ENCODE results near the gene FAM222B.

DNA sequence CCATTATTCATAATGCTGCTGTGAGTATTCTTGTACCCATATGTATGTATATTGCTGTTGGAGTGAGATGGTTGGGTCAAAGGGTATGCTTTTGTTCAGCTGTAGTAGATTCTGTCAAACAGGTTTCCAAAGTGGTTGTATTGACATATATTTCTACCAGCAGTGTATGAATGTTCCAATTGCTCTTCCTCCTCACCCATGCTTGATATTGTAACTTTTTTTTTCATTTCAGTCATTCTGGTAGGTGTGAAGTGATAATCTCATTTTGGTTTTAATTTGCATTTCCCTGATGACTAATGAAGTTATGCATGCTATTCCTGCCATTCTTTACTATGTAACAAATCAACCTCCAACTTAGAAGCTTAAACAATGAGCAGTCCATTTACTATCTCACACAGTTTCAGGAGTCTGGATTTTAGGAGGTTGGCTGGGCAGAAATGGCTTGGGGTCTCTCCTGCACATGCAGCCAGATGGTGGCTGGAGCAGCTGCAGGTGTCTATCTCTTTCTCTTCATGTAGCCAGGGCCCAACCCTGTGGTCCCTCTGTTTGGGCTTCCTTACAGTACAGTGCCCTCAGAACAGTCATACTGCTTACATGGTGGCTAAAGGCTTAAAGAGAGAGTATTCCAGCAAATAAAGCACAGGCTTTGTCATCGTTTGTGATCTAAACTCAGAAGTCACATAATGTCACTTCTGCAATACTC is 33.4 kb upstream of the FAM222B start:
- TF ChIP-seq, protein P1, sequence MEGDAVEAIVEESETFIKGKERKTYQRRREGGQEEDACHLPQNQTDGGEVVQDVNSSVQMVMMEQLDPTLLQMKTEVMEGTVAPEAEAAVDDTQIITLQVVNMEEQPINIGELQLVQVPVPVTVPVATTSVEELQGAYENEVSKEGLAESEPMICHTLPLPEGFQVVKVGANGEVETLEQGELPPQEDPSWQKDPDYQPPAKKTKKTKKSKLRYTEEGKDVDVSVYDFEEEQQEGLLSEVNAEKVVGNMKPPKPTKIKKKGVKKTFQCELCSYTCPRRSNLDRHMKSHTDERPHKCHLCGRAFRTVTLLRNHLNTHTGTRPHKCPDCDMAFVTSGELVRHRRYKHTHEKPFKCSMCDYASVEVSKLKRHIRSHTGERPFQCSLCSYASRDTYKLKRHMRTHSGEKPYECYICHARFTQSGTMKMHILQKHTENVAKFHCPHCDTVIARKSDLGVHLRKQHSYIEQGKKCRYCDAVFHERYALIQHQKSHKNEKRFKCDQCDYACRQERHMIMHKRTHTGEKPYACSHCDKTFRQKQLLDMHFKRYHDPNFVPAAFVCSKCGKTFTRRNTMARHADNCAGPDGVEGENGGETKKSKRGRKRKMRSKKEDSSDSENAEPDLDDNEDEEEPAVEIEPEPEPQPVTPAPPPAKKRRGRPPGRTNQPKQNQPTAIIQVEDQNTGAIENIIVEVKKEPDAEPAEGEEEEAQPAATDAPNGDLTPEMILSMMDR (conservative IDR thresholded peaks at IDR 0.05; ENCODE audit: low read depth in 2 of 2) = no peak
- TF ChIP-seq, protein P2, sequence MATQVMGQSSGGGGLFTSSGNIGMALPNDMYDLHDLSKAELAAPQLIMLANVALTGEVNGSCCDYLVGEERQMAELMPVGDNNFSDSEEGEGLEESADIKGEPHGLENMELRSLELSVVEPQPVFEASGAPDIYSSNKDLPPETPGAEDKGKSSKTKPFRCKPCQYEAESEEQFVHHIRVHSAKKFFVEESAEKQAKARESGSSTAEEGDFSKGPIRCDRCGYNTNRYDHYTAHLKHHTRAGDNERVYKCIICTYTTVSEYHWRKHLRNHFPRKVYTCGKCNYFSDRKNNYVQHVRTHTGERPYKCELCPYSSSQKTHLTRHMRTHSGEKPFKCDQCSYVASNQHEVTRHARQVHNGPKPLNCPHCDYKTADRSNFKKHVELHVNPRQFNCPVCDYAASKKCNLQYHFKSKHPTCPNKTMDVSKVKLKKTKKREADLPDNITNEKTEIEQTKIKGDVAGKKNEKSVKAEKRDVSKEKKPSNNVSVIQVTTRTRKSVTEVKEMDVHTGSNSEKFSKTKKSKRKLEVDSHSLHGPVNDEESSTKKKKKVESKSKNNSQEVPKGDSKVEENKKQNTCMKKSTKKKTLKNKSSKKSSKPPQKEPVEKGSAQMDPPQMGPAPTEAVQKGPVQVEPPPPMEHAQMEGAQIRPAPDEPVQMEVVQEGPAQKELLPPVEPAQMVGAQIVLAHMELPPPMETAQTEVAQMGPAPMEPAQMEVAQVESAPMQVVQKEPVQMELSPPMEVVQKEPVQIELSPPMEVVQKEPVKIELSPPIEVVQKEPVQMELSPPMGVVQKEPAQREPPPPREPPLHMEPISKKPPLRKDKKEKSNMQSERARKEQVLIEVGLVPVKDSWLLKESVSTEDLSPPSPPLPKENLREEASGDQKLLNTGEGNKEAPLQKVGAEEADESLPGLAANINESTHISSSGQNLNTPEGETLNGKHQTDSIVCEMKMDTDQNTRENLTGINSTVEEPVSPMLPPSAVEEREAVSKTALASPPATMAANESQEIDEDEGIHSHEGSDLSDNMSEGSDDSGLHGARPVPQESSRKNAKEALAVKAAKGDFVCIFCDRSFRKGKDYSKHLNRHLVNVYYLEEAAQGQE (IDR thresholded peaks at IDR 0.05; ENCODE audit: unreplicated experiment) = no peak
- TF ChIP-seq EZH2 (IDR thresholded peaks at IDR 0.05; ENCODE audit: low read depth, unreplicated experiment) (no peak), CREB1 (CRISPR knock-in tag; IDR thresholded peaks at IDR 0.05; ENCODE audit: low read depth) (no peak), POLR2AphosphoS5 (IDR thresholded peaks at IDR 0.05; ENCODE audit: low read depth) (no peak), JUNB (IDR thresholded peaks at IDR 0.05; ENCODE audit: unreplicated experiment) (no peak), NANOG (IDR thresholded peaks at IDR 0.05; ENCODE audit: borderline replicate concordance) (no peak), EZH2phosphoT487 (IDR thresholded peaks at IDR 0.05; ENCODE audit: unreplicated experiment) (no peak), ZNF331 (CRISPR knock-in tag; IDR thresholded peaks at IDR 0.05; ENCODE audit: low read depth) (no peak), STAT1 (IDR thresholded peaks at IDR 0.05; ENCODE audit: unreplicated experiment) (no peak), ZNF114 (CRISPR knock-in tag; IDR thresholded peaks at IDR 0.05) (no peak)
- TF ChIP-seq, protein P3, sequence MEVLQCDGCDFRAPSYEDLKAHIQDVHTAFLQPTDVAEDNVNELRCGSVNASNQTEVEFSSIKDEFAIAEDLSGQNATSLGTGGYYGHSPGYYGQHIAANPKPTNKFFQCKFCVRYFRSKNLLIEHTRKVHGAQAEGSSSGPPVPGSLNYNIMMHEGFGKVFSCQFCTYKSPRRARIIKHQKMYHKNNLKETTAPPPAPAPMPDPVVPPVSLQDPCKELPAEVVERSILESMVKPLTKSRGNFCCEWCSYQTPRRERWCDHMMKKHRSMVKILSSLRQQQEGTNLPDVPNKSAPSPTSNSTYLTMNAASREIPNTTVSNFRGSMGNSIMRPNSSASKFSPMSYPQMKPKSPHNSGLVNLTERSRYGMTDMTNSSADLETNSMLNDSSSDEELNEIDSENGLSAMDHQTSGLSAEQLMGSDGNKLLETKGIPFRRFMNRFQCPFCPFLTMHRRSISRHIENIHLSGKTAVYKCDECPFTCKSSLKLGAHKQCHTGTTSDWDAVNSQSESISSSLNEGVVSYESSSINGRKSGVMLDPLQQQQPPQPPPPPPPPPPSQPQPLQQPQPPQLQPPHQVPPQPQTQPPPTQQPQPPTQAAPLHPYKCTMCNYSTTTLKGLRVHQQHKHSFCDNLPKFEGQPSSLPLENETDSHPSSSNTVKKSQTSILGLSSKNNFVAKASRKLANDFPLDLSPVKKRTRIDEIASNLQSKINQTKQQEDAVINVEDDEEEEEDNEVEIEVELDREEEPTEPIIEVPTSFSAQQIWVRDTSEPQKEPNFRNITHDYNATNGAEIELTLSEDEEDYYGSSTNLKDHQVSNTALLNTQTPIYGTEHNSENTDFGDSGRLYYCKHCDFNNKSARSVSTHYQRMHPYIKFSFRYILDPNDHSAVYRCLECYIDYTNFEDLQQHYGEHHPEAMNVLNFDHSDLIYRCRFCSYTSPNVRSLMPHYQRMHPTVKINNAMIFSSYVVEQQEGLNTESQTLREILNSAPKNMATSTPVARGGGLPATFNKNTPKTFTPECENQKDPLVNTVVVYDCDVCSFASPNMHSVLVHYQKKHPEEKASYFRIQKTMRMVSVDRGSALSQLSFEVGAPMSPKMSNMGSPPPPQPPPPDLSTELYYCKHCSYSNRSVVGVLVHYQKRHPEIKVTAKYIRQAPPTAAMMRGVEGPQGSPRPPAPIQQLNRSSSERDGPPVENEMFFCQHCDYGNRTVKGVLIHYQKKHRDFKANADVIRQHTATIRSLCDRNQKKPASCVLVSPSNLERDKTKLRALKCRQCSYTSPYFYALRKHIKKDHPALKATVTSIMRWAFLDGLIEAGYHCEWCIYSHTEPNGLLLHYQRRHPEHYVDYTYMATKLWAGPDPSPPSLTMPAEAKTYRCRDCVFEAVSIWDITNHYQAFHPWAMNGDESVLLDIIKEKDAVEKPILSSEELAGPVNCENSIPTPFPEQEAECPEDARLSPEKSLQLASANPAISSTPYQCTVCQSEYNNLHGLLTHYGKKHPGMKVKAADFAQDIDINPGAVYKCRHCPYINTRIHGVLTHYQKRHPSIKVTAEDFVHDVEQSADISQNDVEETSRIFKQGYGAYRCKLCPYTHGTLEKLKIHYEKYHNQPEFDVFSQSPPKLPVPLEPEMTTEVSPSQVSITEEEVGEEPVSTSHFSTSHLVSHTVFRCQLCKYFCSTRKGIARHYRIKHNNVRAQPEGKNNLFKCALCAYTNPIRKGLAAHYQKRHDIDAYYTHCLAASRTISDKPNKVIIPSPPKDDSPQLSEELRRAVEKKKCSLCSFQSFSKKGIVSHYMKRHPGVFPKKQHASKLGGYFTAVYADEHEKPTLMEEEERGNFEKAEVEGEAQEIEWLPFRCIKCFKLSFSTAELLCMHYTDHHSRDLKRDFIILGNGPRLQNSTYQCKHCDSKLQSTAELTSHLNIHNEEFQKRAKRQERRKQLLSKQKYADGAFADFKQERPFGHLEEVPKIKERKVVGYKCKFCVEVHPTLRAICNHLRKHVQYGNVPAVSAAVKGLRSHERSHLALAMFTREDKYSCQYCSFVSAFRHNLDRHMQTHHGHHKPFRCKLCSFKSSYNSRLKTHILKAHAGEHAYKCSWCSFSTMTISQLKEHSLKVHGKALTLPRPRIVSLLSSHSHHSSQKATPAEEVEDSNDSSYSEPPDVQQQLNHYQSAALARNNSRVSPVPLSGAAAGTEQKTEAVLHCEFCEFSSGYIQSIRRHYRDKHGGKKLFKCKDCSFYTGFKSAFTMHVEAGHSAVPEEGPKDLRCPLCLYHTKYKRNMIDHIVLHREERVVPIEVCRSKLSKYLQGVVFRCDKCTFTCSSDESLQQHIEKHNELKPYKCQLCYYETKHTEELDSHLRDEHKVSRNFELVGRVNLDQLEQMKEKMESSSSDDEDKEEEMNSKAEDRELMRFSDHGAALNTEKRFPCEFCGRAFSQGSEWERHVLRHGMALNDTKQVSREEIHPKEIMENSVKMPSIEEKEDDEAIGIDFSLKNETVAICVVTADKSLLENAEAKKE (CRISPR knock-in tag; IDR thresholded peaks at IDR 0.05) = no peak
- TF ChIP-seq, protein P4, sequence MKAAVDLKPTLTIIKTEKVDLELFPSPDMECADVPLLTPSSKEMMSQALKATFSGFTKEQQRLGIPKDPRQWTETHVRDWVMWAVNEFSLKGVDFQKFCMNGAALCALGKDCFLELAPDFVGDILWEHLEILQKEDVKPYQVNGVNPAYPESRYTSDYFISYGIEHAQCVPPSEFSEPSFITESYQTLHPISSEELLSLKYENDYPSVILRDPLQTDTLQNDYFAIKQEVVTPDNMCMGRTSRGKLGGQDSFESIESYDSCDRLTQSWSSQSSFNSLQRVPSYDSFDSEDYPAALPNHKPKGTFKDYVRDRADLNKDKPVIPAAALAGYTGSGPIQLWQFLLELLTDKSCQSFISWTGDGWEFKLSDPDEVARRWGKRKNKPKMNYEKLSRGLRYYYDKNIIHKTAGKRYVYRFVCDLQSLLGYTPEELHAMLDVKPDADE (IDR thresholded peaks at IDR 0.05) = no peak
